ENCODE data around the gene ZNF282. TPM values are rescaled to one million over a fixed set of nuclear protein-coding genes. Genes with fewer than 3 reads are reported as not detected.
"Not testable (repeated sequence)": the region's sequence is repeated elsewhere in the genome, so short reads cannot be mapped to it uniquely, and the experiment has no call there.

ZNF282 gene
- total RNA-seq, 4 donors from 2014 or later = 19.7 to 31.5 (median 25.1) TPM

- no peak overlapping the region for H3K27ac ChIP-seq
- WGBS, 2 donors = 60 to 62% methylated on average over 7 of the region's 7 CpGs
- peaks cover 0 to 7% (median 0%) of the 10 kb centered on the region in 4 donors for H3K9me3 ChIP-seq
- H3K36me3 ChIP-seq = peaks cover 0 to 25% (median 13%) of the 10 kb centered on the region in 3 donors
- no peaks in the 10 kb centered on the region for H3K4me1 ChIP-seq
- H3K4me3 ChIP-seq = no peak overlapping the region
- no peak for TF ChIP-seq POLR2A (IDR thresholded peaks at IDR 0.05)
- TF ChIP-seq CTCF (IDR thresholded peaks at IDR 0.05) = no peak
- DNase-seq (ENCODE audit: low spot score in 2 of 2) = no peak
- no peaks in the 10 kb centered on the region for H3K27me3 ChIP-seq
These were observed 33.6 kb downstream of the ZNF282 start for GRCh38 chr7:149228831-149229471.

- DNase-seq (ENCODE audit: low spot score in 2 of 2) = no peak
- Histone ChIP-seq H3K27ac (no peak overlapping the region), H3K9me3 (peaks cover 0 to 2% (median 0%) of the 10 kb centered on the region in 4 donors), H3K4me3 (no peak overlapping the region), H3K36me3 (peaks cover 0 to 20% (median 8%) of the 10 kb centered on the region in 3 donors), H3K4me1 (no peaks in the 10 kb centered on the region), H3K27me3 (no peaks in the 10 kb centered on the region)
- 66 to 69% methylated on average over 6 of the region's 6 CpGs for WGBS, 2 donors
- TF ChIP-seq POLR2A (IDR thresholded peaks at IDR 0.05) (no peak), CTCF (IDR thresholded peaks at IDR 0.05) (no peak), EP300 (IDR thresholded peaks at IDR 0.05) (no peak)
These were observed 34.2 kb downstream of the ZNF282 start for GRCh38 chr7:149229526-149229925.

- H3K27ac ChIP-seq = no peak overlapping the region
- no peak overlapping the region for H3K4me3 ChIP-seq
- H3K36me3 ChIP-seq = no peaks in the 10 kb centered on the region
- DNase-seq (ENCODE audit: low spot score in 2 of 2) = no peak
- TF ChIP-seq POLR2A (IDR thresholded peaks at IDR 0.05) (no peak), CTCF (IDR thresholded peaks at IDR 0.05) (no peak), EP300 (IDR thresholded peaks at IDR 0.05) (no peak)
- WGBS, 2 donors = 83 to 85% methylated on average over 2 of the region's 2 CpGs
- no peaks in the 10 kb centered on the region for H3K27me3 ChIP-seq
- no peaks in the 10 kb centered on the region for H3K4me1 ChIP-seq
- no peaks in the 10 kb centered on the region for H3K9me3 ChIP-seq
These were observed 37.0 kb downstream of the ZNF282 start for GRCh38 chr7:149232362-149232761.

GRCh38 chr7:149233655-149234204, 38.4 kb downstream of the ZNF282 start:
- not testable (repeated sequence) for H3K4me3 ChIP-seq; H3K27ac ChIP-seq; H3K4me1 ChIP-seq; H3K27me3 ChIP-seq; DNase-seq (ENCODE audit: low spot score in 2 of 2); H3K36me3 ChIP-seq; H3K9me3 ChIP-seq
- WGBS, 2 donors = 72 to 80% methylated on average over 7 of the region's 7 CpGs

- TF ChIP-seq EP300 (IDR thresholded peaks at IDR 0.05) (no peak), CTCF (IDR thresholded peaks at IDR 0.05) (no peak), POLR2A (IDR thresholded peaks at IDR 0.05) (no peak)
- Histone ChIP-seq H3K27ac (no peak overlapping the region), H3K4me3 (no peak overlapping the region), H3K4me1 (peaks cover 5 to 30% (median 19%) of the 10 kb centered on the region in 4 donors), H3K9me3 (no peaks in the 10 kb centered on the region), H3K27me3 (no peaks in the 10 kb centered on the region), H3K36me3 (no peaks in the 10 kb centered on the region)
- no peak for DNase-seq (ENCODE audit: low spot score in 2 of 2)
- WGBS, 2 donors = 86 to 89% methylated on average over 7 of the region's 7 CpGs
These were observed 42.2 kb downstream of the ZNF282 start for GRCh38 chr7:149237502-149237901.

Data from tibial nerve (tissue), 4 donors.